Right lobe of liver (tissue), 6 donors: ENCODE data around the gene TMEM19. TPM values are rescaled to one million over a fixed set of nuclear protein-coding genes. Genes with fewer than 3 reads are reported as not detected.
"Not testable (repeated sequence)": the region's sequence is repeated elsewhere in the genome, so short reads cannot be mapped to it uniquely, and the experiment has no call there.

ENCODE experiments used
- ATAC-seq, 4 donors: fragments of 200-7000 bp; cut with Tn5 transposase; one replicate each; pipeline ENCODE4 v1.9.1; 2020; ENCODE audit warnings: mild to moderate bottlenecking in 4 of 4, moderate library complexity in 4 of 4
- DNase-seq, 3 donors: peaks; one replicate each; pipeline ENCODE4 v3.0.0-alpha.2; 2020
- H3K27ac ChIP-seq, 3 donors: fragments of 200-600 bp; one replicate each; pipeline ENCODE4 v1.8.0; 2022
- H3K27me3 ChIP-seq, 2 donors: fragments of 200-600 bp; one replicate each; pipeline ENCODE4 v1.8.0; 2022
- H3K36me3 ChIP-seq, 4 donors: fragments of 200-600 bp; sonication (generic) in 1 of 4; one replicate each; pipeline versions ENCODE4 v1.5.1 to v1.8.0; 2017 to 2022; ENCODE audit warnings: control low read depth in 1 of 4
- H3K4me1 ChIP-seq, 4 donors: fragments of 200-600 bp; sonication (generic) in 1 of 4; one replicate each; pipeline versions ENCODE4 v1.5.1 to v1.8.0; 2017 to 2022; ENCODE audit warnings: control low read depth in 1 of 4
- H3K4me3 ChIP-seq, 3 donors: fragments of 200-600 bp; one replicate each; pipeline ENCODE4 v1.8.0; 2022
- H3K9me3 ChIP-seq, 4 donors: fragments of 200-600 bp; sonication (generic) in 1 of 4; one replicate each; pipeline versions ENCODE4 v1.5.1 to v1.8.0; 2017 to 2022; ENCODE audit warnings: control low read depth in 1 of 4
- POLR2A ChIP-seq: fragments of 450-650 bp; IDR thresholded peaks from one replicate; pipeline ENCODE4 v1.6.1; 2017; ENCODE audit warnings: antibody characterized with exemption, mild to moderate bottlenecking
- WGBS: methylation state at CpG from one replicate; pipeline ENCODE4 v1.1.6; 2018; ENCODE audit warnings: low coverage, low lambda C conversion rate; ENCODE audit not compliant: insufficient coverage; ENCODE audit errors: missing lambda C conversion rate; 5-methylcytosine and 5-hydroxymethylcytosine counted together
- intact Hi-C, 2 donors: fragments of 100-400 bp; cut with DNase I; formaldehyde crosslinking; loops; one replicate each; pipeline versions ENCODE4 v1.11.2 to v1.14.1; 2022
- total RNA-seq, 6 experiments: library from RNA; depleted of rRNA in 2 of 6; stranded (reverse); fragments of >200 nt in 2 of 6; fragmentation: NEBNext Ultra II Directional in 3 of 6; extraction: Animal tissue kit (Norgen Biotek cat#: 25700) in 3 of 6; gene quantifications; one replicate each; pipeline versions ENCODE4 v1.1.0 to v1.2.4, GENCODE V29; 2016 to 2023
- TF ChIP-seq, protein P1 (sequence below), 4 donors: fragments of 200-600 bp in 3 of 4; fragments of 450-650 bp in 1 of 4; IDR thresholded peaks; one replicate each; pipeline versions ENCODE4 v1.5.1 to v1.8.0; 2016 to 2022; ENCODE audit warnings: antibody characterized with exemption in 4 of 4, mild to moderate bottlenecking in 2 of 4
- donor health status: DM: no; HTN: yes; CAD: no.
- donor health status: DM: no; HTN: no; CAD: no.
- donor health status: DM: no; HTN: no; CAD: no.
- donor health status: DM: no; HTN: yes; CAD: no.
- donor health status: DM: no; HTN: yes; CAD: no.

TMEM19 gene
- total RNA-seq, 6 experiments from 2014 or later, result 11.2 to 18.9 (median 15.7) TPM

DNA sequence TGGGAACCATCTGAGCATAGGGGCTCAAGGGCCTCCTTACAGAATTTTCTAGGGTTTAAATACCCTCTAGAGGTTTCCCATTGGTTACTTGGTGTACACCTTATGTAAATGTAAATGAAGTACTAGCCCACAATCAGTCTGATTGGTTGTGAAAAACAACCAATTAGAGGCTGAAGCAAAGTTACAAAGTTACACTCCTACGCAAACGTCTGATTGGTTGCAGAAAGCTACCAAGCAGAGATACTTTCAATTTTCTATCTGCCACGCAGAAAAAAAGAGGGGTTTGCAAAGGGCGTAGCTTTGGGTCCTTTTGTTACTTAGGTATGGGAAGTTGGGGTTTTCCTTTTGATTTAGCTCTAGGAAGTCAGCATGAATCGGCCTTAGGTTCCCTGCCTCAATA lies 1.8 kb upstream of the TMEM19 start:
- Histone ChIP-seq H3K27me3 (no peaks in the 10 kb centered on the region), H3K27ac (no peak overlapping the region), H3K36me3 (no peaks in the 10 kb centered on the region), H3K4me3 (no peak overlapping the region), H3K9me3 (no peaks in the 10 kb centered on the region), H3K4me1 (peaks cover 0 to 11% (median 5%) of the 10 kb centered on the region in 4 donors)
- ATAC-seq (peak in 1 of 4 donors; percentile 9), DNase-seq (no peak)
- intact Hi-C loops, result no loop called here
- TF ChIP-seq POLR2A, result no peak
- TF ChIP-seq, protein P1, sequence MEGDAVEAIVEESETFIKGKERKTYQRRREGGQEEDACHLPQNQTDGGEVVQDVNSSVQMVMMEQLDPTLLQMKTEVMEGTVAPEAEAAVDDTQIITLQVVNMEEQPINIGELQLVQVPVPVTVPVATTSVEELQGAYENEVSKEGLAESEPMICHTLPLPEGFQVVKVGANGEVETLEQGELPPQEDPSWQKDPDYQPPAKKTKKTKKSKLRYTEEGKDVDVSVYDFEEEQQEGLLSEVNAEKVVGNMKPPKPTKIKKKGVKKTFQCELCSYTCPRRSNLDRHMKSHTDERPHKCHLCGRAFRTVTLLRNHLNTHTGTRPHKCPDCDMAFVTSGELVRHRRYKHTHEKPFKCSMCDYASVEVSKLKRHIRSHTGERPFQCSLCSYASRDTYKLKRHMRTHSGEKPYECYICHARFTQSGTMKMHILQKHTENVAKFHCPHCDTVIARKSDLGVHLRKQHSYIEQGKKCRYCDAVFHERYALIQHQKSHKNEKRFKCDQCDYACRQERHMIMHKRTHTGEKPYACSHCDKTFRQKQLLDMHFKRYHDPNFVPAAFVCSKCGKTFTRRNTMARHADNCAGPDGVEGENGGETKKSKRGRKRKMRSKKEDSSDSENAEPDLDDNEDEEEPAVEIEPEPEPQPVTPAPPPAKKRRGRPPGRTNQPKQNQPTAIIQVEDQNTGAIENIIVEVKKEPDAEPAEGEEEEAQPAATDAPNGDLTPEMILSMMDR (IDR thresholded peaks at IDR 0.05), result no peak
- WGBS, result 41% methylated on average over 4 of the region's 5 CpGs

GRCh38 chr12:71685312-71685906 lies 473 bp upstream of the TMEM19 start:
- intact Hi-C loops, result no loop called here
- ATAC-seq, result peak in 1 of 4 donors; percentile 1
- Histone ChIP-seq H3K27ac (peak overlapping the region; percentile 74 to 89 (median 83)), H3K27me3 (no peaks in the 10 kb centered on the region), H3K36me3 (no peaks in the 10 kb centered on the region), H3K9me3 (no peaks in the 10 kb centered on the region), H3K4me1 (peaks cover 0 to 11% (median 5%) of the 10 kb centered on the region in 4 donors), H3K4me3 (peak overlapping the region; percentile 73 to 86 (median 76))
- WGBS, result 6% methylated on average over 19 of the region's 19 CpGs
- no peak for DNase-seq
- TF ChIP-seq, protein P1 (IDR thresholded peaks at IDR 0.05), result no peak
- TF ChIP-seq POLR2A, result no peak

DNA sequence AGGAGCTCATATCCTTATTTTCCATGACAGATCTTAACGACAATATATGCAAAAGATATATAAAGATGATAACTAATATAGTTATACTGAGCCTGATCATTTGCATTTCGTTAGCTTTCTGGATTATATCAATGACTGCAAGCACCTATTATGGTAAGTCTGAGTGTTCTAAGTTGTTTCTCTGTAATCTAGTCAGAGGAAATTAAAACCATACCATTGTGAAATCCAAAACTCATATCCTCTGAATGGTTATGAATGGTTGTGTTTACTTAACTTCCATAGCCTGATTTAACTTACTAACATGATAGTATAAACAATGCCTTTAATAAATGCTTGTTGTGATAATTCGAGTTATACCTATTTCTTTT lies 760 bp downstream of the TMEM19 start:
- H3K4me1 ChIP-seq, result peaks cover 0 to 11% (median 5%) of the 10 kb centered on the region in 4 donors
- peak overlapping the region; percentile 73 to 86 (median 76) for H3K4me3 ChIP-seq
- DNase-seq (no peak), ATAC-seq (no peak)
- no peaks in the 10 kb centered on the region for H3K9me3 ChIP-seq
- 0% methylated on average over 3 of the region's 3 CpGs for WGBS
- H3K27me3 ChIP-seq, result no peaks in the 10 kb centered on the region
- no peak for TF ChIP-seq POLR2A
- TF ChIP-seq, protein P1 (IDR thresholded peaks at IDR 0.05), result no peak
- H3K36me3 ChIP-seq, result no peaks in the 10 kb centered on the region
- H3K27ac ChIP-seq, result peak overlapping the region; percentile 74 to 89 (median 83)
- intact Hi-C loops, result no loop called here

GRCh38 chr12:71687172-71687571 lies 1.3 kb downstream of the TMEM19 start:
- H3K4me3 ChIP-seq, result peak overlapping the region; percentile 73 to 86 (median 76)
- ATAC-seq, DNase-seq, intact Hi-C loops, H3K27me3 ChIP-seq, H3K27ac ChIP-seq, H3K9me3 ChIP-seq, H3K36me3 ChIP-seq: not testable (repeated sequence)
- H3K4me1 ChIP-seq, result peaks cover 0 to 11% (median 5%) of the 10 kb centered on the region in 4 donors
- 61% methylated on average over 11 of the region's 11 CpGs for WGBS

- H3K27ac ChIP-seq, result no peak overlapping the region
- H3K9me3 ChIP-seq, result no peaks in the 10 kb centered on the region
- H3K4me3 ChIP-seq, result no peak overlapping the region
Measured at GRCh38 chr12:71688961-71689570, 3.2 kb downstream of the TMEM19 start.

More at GRCh38 chr12:71688961-71689570, 3.2 kb downstream of the TMEM19 start:
- DNase-seq, result no peak
- Histone ChIP-seq H3K4me1 (peaks cover 0 to 14% (median 6%) of the 10 kb centered on the region in 4 donors), H3K36me3 (no peaks in the 10 kb centered on the region), H3K27me3 (no peaks in the 10 kb centered on the region)
- intact Hi-C loops, result no loop called here
- WGBS, result 79% methylated on average over 5 of the region's 5 CpGs
- ATAC-seq, result no peak
- no peak for TF ChIP-seq POLR2A
- TF ChIP-seq, protein P1 (IDR thresholded peaks at IDR 0.05), result no peak
